Kidney (tissue), 14 donors: ENCODE results near the gene TSPAN3. TPM values are rescaled to one million over a fixed set of nuclear protein-coding genes. Genes with fewer than 3 reads are reported as not detected.

Experiments used
- DNase-seq, 5 donors: peaks; one replicate each; pipeline ENCODE4 v3.0.0-alpha.2; 2013 to 2020
- FAIRE-seq: peaks from 2 replicates; lab custom pipeline; 2012; peaks lifted over from hg19 to GRCh38; lab: Jason Lieb, UNC
- H3K27ac ChIP-seq, 2 donors: one replicate each; pipeline ENCODE4 v1.7.0; 2013; ENCODE audit warnings: low read depth in 2 of 2, low read length in 2 of 2, inconsistent platforms in 1 of 2
- H3K27me3 ChIP-seq: one replicate; pipeline ENCODE4 v1.7.1; 2013; ENCODE audit warnings: low read length, inconsistent platforms; ENCODE audit not compliant: control insufficient read depth, insufficient read depth
- H3K36me3 ChIP-seq, 3 donors: one replicate each; pipeline versions ENCODE4 v1.7.0 to v1.7.1; 2013; ENCODE audit warnings: low read length in 3 of 3, control low read depth in 1 of 3, inconsistent platforms in 1 of 3; ENCODE audit not compliant: insufficient read depth in 3 of 3, control insufficient read depth in 2 of 3
- H3K4me1 ChIP-seq, 3 donors: one replicate each; pipeline versions ENCODE4 v1.7.0 to v1.7.1; 2013; ENCODE audit warnings: low read length in 3 of 3, inconsistent platforms in 1 of 3, low read depth in 1 of 3; ENCODE audit not compliant: control insufficient read depth in 2 of 3, insufficient read depth in 2 of 3
- H3K4me3 ChIP-seq, 3 donors: one replicate each; pipeline versions ENCODE4 v1.7.0 to v1.8.1; 2013; ENCODE audit warnings: low read length in 3 of 3, control low read depth in 1 of 3, inconsistent platforms in 1 of 3
- H3K9ac ChIP-seq, 3 donors: one replicate each; pipeline versions ENCODE4 v1.7.0 to v1.7.1; 2013; ENCODE audit warnings: low read length in 3 of 3, control low read depth in 1 of 3, inconsistent platforms in 1 of 3
- H3K9me3 ChIP-seq, 3 donors: one replicate each; pipeline versions ENCODE4 v1.7.0 to v1.7.1; 2013; ENCODE audit warnings: low read length in 3 of 3, control low read depth in 1 of 3, inconsistent platforms in 1 of 3; ENCODE audit not compliant: control insufficient read depth in 2 of 3, insufficient read depth in 1 of 3
- CTCF ChIP-seq: IDR thresholded peaks from 3 replicates; pipeline ENCODE4 v1.5.1; 2012; ENCODE audit warnings: mild to moderate bottlenecking, moderate library complexity, borderline replicate concordance; ENCODE audit not compliant: insufficient read depth; ENCODE audit errors: extremely low read depth
- intact Hi-C: fragments of 100-400 bp; cut with DNase I; formaldehyde crosslinking; loops from one replicate; pipeline ENCODE4 v1.11.1; 2022
- polyA plus RNA-seq: library from polyadenylated mRNA; stranded (reverse); fragments of 350-450 nt; fragmentation: Illumina TruSeq; extraction: RNeasy Lipid Tissue Mini Kit (QIAGEN cat#74804); gene quantifications from one replicate; pipeline ENCODE4 v1.2.3, GENCODE V29; 2014; ENCODE audit warnings: low read depth, low replicate concordance; ENCODE audit not compliant: insufficient read depth
- total RNA-seq: library from RNA; stranded (reverse); fragmentation: NEBNext Ultra II Directional; extraction: Animal tissue kit (Norgen Biotek cat#: 25700); gene quantifications from one replicate; pipeline ENCODE4 v1.2.1, GENCODE V29; 2021
- donor health status: control.
- donor health status: control.
- donor health status: control.
- donor health status: control.
- donor health status: control.
- donor health status: DM: yes; HTN: yes; CAD: no.
- donor health status: Normal renal cell carcinoma (clear cell type).

Gene TSPAN3
- total and polyA plus RNA-seq, 2 donors from 2014 or later, result 245 to 273 TPM

- FAIRE-seq (no peak), DNase-seq (no peak)
- H3K4me3 ChIP-seq, result no peak overlapping the region
- no peaks in the 10 kb centered on the region for H3K27me3 ChIP-seq
- intact Hi-C loops, result no loop called here
- no peak overlapping the region for H3K27ac ChIP-seq
- no peak overlapping the region for H3K9ac ChIP-seq
- no peaks in the 10 kb centered on the region for H3K9me3 ChIP-seq
- no peak for TF ChIP-seq CTCF
- H3K4me1 ChIP-seq, result no peaks in the 10 kb centered on the region
- H3K36me3 ChIP-seq, result no peaks in the 10 kb centered on the region
Observed at GRCh38 chr15:77085297-77085696, 14.4 kb upstream of the TSPAN3 start.

GRCh38 chr15:77084436-77084835, 13.5 kb upstream of the TSPAN3 start:
- Histone ChIP-seq H3K9me3 (no peaks in the 10 kb centered on the region), H3K9ac (no peak overlapping the region), H3K4me3 (no peak overlapping the region), H3K27me3 (no peaks in the 10 kb centered on the region), H3K4me1 (no peaks in the 10 kb centered on the region), H3K36me3 (no peaks in the 10 kb centered on the region), H3K27ac (no peak overlapping the region)
- no peak for FAIRE-seq
- TF ChIP-seq CTCF, result no peak
- no peak for DNase-seq
- intact Hi-C loops, result no loop called here

GRCh38 chr15:77083381-77084160, 12.7 kb upstream of the TSPAN3 start:
- Histone ChIP-seq H3K9me3 (no peaks in the 10 kb centered on the region), H3K36me3 (no peaks in the 10 kb centered on the region), H3K4me3 (peak overlapping the region in 2 of 3 donors; percentile 3 to 45), H3K4me1 (no peaks in the 10 kb centered on the region), H3K27ac (no peak overlapping the region), H3K27me3 (no peaks in the 10 kb centered on the region), H3K9ac (no peak overlapping the region)
- FAIRE-seq, result peak; percentile 44
- no peak for TF ChIP-seq CTCF
- peak; percentile 77 to 93 (median 86) for DNase-seq
- intact Hi-C loops, result no loop called here
